GM23338 (cell line): ENCODE results near the gene ILK.

Source experiments
- CREB1 ChIP-seq: fragments of 250-450 bp; sonication (Bioruptor Pico); IDR thresholded peaks from 2 replicates; pipeline ENCODE4 v1.5.0; 2020; ENCODE audit warnings: low read depth, mild to moderate bottlenecking, moderate library complexity
- EZH2phosphoT487 ChIP-seq: fragments of 200-600 bp; sonication (generic); IDR thresholded peaks from one replicate; pipeline ENCODE4 v1.8.1; 2018; ENCODE audit warnings: antibody characterized with exemption; ENCODE audit not compliant: unreplicated experiment
- TF ChIP-seq, protein P1 (sequence below): IDR thresholded peaks from one replicate; pipeline ENCODE4 v1.6.1; 2018; ENCODE audit warnings: antibody characterized with exemption; ENCODE audit not compliant: unreplicated experiment
- TF ChIP-seq, protein P2 (sequence below), 2 experiments: fragments of 200-600 bp in 1 of 2; sonication (generic) in 1 of 2; conservative IDR thresholded peaks; 2 replicates each; pipeline versions ENCODE4 v1.5.1 to v1.6.1; 2016 to 2017; ENCODE audit warnings: antibody characterized with exemption in 2 of 2, low read depth in 2 of 2, mild to moderate bottlenecking in 2 of 2, moderate library complexity in 1 of 2

DNA sequence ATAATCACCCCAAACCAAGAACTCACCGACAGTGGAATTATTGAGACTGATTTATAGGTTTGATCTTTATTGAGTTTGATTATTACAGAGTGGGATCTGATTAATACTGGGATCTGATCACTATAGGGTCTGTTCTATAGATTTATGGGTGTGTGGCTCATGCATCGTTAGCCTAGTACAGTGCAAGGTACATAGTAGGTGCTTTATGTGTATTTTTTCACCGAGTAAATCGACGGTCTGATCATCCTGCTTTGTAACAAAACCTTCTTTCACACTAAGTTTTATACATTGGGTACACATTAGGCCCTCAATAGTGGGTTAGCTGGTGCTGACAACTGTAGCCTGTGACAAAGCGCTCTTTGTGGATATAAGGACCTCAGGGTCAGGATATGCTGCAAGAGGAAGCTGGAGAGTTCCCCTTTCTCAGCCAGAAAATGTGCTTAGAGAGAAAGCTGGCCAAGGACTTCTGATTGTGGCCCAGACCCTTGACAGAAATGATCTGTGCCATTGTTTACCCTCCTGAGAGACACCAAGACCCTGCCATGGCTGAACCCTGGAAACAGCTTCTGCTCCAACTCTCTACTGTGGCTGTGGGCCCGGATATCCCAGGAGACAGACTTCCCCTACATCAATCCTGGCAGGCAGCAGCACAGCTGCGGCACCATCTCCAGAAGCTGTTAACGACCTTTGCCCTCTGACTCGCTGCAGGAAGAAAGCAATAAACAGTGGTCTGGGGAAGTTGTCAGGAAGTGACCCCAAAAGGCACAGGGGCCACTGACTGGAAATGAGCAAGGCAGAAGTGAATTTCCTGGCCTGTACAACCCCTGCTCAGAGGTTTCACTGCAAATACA lies 31.7 kb downstream of the ILK start:
- TF ChIP-seq, protein P1, sequence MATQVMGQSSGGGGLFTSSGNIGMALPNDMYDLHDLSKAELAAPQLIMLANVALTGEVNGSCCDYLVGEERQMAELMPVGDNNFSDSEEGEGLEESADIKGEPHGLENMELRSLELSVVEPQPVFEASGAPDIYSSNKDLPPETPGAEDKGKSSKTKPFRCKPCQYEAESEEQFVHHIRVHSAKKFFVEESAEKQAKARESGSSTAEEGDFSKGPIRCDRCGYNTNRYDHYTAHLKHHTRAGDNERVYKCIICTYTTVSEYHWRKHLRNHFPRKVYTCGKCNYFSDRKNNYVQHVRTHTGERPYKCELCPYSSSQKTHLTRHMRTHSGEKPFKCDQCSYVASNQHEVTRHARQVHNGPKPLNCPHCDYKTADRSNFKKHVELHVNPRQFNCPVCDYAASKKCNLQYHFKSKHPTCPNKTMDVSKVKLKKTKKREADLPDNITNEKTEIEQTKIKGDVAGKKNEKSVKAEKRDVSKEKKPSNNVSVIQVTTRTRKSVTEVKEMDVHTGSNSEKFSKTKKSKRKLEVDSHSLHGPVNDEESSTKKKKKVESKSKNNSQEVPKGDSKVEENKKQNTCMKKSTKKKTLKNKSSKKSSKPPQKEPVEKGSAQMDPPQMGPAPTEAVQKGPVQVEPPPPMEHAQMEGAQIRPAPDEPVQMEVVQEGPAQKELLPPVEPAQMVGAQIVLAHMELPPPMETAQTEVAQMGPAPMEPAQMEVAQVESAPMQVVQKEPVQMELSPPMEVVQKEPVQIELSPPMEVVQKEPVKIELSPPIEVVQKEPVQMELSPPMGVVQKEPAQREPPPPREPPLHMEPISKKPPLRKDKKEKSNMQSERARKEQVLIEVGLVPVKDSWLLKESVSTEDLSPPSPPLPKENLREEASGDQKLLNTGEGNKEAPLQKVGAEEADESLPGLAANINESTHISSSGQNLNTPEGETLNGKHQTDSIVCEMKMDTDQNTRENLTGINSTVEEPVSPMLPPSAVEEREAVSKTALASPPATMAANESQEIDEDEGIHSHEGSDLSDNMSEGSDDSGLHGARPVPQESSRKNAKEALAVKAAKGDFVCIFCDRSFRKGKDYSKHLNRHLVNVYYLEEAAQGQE = no peak
- TF ChIP-seq, protein P2, sequence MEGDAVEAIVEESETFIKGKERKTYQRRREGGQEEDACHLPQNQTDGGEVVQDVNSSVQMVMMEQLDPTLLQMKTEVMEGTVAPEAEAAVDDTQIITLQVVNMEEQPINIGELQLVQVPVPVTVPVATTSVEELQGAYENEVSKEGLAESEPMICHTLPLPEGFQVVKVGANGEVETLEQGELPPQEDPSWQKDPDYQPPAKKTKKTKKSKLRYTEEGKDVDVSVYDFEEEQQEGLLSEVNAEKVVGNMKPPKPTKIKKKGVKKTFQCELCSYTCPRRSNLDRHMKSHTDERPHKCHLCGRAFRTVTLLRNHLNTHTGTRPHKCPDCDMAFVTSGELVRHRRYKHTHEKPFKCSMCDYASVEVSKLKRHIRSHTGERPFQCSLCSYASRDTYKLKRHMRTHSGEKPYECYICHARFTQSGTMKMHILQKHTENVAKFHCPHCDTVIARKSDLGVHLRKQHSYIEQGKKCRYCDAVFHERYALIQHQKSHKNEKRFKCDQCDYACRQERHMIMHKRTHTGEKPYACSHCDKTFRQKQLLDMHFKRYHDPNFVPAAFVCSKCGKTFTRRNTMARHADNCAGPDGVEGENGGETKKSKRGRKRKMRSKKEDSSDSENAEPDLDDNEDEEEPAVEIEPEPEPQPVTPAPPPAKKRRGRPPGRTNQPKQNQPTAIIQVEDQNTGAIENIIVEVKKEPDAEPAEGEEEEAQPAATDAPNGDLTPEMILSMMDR (conservative IDR thresholded peaks at IDR 0.05; ENCODE audit: low read depth in 2 of 2) = no peak
- TF ChIP-seq EZH2phosphoT487 = no peak
- TF ChIP-seq CREB1 (CRISPR knock-in tag) = no peak
